Kidney (tissue), 14 donors: ENCODE results near the gene LLGL2. TPM values are rescaled to one million over a fixed set of nuclear protein-coding genes. Genes with fewer than 3 reads are reported as not detected.

Experiments
- DNase-seq, 5 donors: peaks; one replicate each; pipeline ENCODE4 v3.0.0-alpha.2; 2013 to 2020
- FAIRE-seq: peaks from 2 replicates; lab custom pipeline; 2012; peaks lifted over from hg19 to GRCh38; lab: Jason Lieb, UNC
- H3K27ac ChIP-seq, 2 donors: one replicate each; pipeline ENCODE4 v1.7.0; 2013; ENCODE audit warnings: low read depth in 2 of 2, low read length in 2 of 2, inconsistent platforms in 1 of 2
- H3K27me3 ChIP-seq: one replicate; pipeline ENCODE4 v1.7.1; 2013; ENCODE audit warnings: low read length, inconsistent platforms; ENCODE audit not compliant: control insufficient read depth, insufficient read depth
- H3K36me3 ChIP-seq, 3 donors: one replicate each; pipeline versions ENCODE4 v1.7.0 to v1.7.1; 2013; ENCODE audit warnings: low read length in 3 of 3, control low read depth in 1 of 3, inconsistent platforms in 1 of 3; ENCODE audit not compliant: insufficient read depth in 3 of 3, control insufficient read depth in 2 of 3
- H3K4me1 ChIP-seq, 3 donors: one replicate each; pipeline versions ENCODE4 v1.7.0 to v1.7.1; 2013; ENCODE audit warnings: low read length in 3 of 3, inconsistent platforms in 1 of 3, low read depth in 1 of 3; ENCODE audit not compliant: control insufficient read depth in 2 of 3, insufficient read depth in 2 of 3
- H3K4me3 ChIP-seq, 3 donors: one replicate each; pipeline versions ENCODE4 v1.7.0 to v1.8.1; 2013; ENCODE audit warnings: low read length in 3 of 3, control low read depth in 1 of 3, inconsistent platforms in 1 of 3
- H3K9ac ChIP-seq, 3 donors: one replicate each; pipeline versions ENCODE4 v1.7.0 to v1.7.1; 2013; ENCODE audit warnings: low read length in 3 of 3, control low read depth in 1 of 3, inconsistent platforms in 1 of 3
- H3K9me3 ChIP-seq, 3 donors: one replicate each; pipeline versions ENCODE4 v1.7.0 to v1.7.1; 2013; ENCODE audit warnings: low read length in 3 of 3, control low read depth in 1 of 3, inconsistent platforms in 1 of 3; ENCODE audit not compliant: control insufficient read depth in 2 of 3, insufficient read depth in 1 of 3
- intact Hi-C: fragments of 100-400 bp; cut with DNase I; formaldehyde crosslinking; loops from one replicate; pipeline ENCODE4 v1.11.1; 2022
- microRNA-seq: library from miRNA; unstranded; fragments of <30 nt; microRNA quantifications from one replicate; pipeline ENCODE4 v1.2.0, GENCODE V29; 2020
- polyA plus RNA-seq: library from polyadenylated mRNA; stranded (reverse); fragments of 350-450 nt; fragmentation: Illumina TruSeq; extraction: RNeasy Lipid Tissue Mini Kit (QIAGEN cat#74804); gene quantifications from one replicate; pipeline ENCODE4 v1.2.3, GENCODE V29; 2014; ENCODE audit warnings: low read depth, low replicate concordance; ENCODE audit not compliant: insufficient read depth
- total RNA-seq: library from RNA; stranded (reverse); fragmentation: NEBNext Ultra II Directional; extraction: Animal tissue kit (Norgen Biotek cat#: 25700); gene quantifications from one replicate; pipeline ENCODE4 v1.2.1, GENCODE V29; 2021
- TF ChIP-seq, protein P1 (sequence below): IDR thresholded peaks from 3 replicates; pipeline ENCODE4 v1.5.1; 2012; ENCODE audit warnings: mild to moderate bottlenecking, moderate library complexity, borderline replicate concordance; ENCODE audit not compliant: insufficient read depth; ENCODE audit errors: extremely low read depth
- donor health status: control.
- donor health status: control.
- donor health status: control.
- donor health status: control.
- donor health status: control.
- donor health status: DM: yes; HTN: yes; CAD: no.
- donor health status: Normal renal cell carcinoma (clear cell type).

LLGL2 gene
- total and polyA plus RNA-seq, 2 donors from 2014 or later, result 181 to 262 TPM

DNA sequence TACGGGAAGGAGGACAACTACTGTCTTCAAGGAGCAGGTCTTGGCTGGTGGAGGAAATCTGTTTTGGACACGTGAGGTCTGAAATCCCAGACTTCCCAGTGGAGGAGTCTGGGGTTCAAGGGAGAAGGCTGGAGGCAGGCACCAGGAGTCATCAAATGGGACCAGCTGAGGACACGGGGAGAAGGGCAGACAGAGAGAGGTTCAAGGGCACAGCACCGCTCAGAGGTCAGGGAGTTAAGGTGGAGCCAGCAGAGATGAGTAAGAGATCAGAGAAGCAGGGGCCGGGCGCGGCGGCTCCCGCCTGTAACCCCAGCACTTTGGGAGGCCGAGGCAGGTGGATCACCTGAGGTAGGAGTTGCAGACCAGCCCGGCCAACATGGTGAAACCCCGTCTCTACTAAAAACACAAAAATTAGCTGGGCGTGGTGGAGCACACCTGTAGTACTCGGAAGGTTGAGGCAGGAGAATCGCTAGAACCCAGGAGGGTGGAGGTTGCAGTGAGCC, 97.3 kb downstream of the LLGL2 start:
- no peak overlapping the region for H3K9ac ChIP-seq
- H3K36me3 ChIP-seq, result peaks cover 0 to 40% (median 15%) of the 10 kb centered on the region in 3 donors
- no peaks in the 10 kb centered on the region for H3K9me3 ChIP-seq
- TF ChIP-seq, protein P1, sequence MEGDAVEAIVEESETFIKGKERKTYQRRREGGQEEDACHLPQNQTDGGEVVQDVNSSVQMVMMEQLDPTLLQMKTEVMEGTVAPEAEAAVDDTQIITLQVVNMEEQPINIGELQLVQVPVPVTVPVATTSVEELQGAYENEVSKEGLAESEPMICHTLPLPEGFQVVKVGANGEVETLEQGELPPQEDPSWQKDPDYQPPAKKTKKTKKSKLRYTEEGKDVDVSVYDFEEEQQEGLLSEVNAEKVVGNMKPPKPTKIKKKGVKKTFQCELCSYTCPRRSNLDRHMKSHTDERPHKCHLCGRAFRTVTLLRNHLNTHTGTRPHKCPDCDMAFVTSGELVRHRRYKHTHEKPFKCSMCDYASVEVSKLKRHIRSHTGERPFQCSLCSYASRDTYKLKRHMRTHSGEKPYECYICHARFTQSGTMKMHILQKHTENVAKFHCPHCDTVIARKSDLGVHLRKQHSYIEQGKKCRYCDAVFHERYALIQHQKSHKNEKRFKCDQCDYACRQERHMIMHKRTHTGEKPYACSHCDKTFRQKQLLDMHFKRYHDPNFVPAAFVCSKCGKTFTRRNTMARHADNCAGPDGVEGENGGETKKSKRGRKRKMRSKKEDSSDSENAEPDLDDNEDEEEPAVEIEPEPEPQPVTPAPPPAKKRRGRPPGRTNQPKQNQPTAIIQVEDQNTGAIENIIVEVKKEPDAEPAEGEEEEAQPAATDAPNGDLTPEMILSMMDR, result no peak
- FAIRE-seq (no peak), DNase-seq (no peak)
- no peaks in the 10 kb centered on the region for H3K4me1 ChIP-seq
- intact Hi-C loops, result no loop called here
- H3K27me3 ChIP-seq, result no peaks in the 10 kb centered on the region
- no peak overlapping the region for H3K4me3 ChIP-seq
- H3K27ac ChIP-seq, result no peak overlapping the region

DNA sequence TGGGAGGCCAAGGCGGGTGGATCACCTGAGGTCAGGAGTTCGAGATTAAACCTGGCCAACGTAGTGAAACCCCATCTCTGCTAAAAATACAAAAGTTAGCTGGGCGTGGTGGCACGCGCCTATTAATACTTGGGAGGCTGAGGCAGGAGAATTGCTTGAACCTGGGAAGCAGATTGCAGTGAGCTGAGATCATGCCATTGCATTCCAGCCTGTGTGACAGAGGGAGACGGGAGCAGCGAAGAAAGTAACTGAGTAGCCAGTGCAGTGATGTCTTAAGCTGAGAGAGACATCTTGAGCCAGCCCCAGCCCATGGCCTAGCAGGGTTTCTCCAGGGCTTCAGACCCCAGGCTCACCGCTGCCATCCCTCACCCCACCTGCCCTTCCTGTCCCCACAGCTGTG, 97.9 kb downstream of the LLGL2 start:
- no peak overlapping the region for H3K9ac ChIP-seq
- no peak for DNase-seq
- no peak for FAIRE-seq
- H3K36me3 ChIP-seq, result peaks cover 0 to 34% (median 12%) of the 10 kb centered on the region in 3 donors
- H3K27me3 ChIP-seq, result no peaks in the 10 kb centered on the region
- no peak overlapping the region for H3K27ac ChIP-seq
- H3K4me3 ChIP-seq, result no peak overlapping the region
- no peaks in the 10 kb centered on the region for H3K9me3 ChIP-seq
- H3K4me1 ChIP-seq, result no peaks in the 10 kb centered on the region
- intact Hi-C loops, result no loop called here
- TF ChIP-seq, protein P1, result no peak

GRCh38 chr17:75624021-75624420, 98.5 kb downstream of the LLGL2 start:
- TF ChIP-seq, protein P1, result no peak
- H3K9ac ChIP-seq, result no peak overlapping the region
- intact Hi-C loops, result no loop called here
- FAIRE-seq, result no peak
- H3K27ac ChIP-seq, result no peak overlapping the region
- H3K27me3 ChIP-seq, result no peaks in the 10 kb centered on the region
- no peaks in the 10 kb centered on the region for H3K9me3 ChIP-seq
- no peaks in the 10 kb centered on the region for H3K4me1 ChIP-seq
- no peak for DNase-seq
- H3K36me3 ChIP-seq, result peaks cover 0 to 34% (median 10%) of the 10 kb centered on the region in 3 donors
- no peak overlapping the region for H3K4me3 ChIP-seq

Small RNA genes within 50 kb of the gene (microRNA-seq; reads per million reads assigned to microRNA genes)
- not detected for gene MIR6785

Other genes with a start within 250 kb of the LLGL2 start
- 11.2 TPM for gene SLC25A19, start 236.3 kb upstream of the LLGL2 start, total RNA-seq
- gene SLC25A19, start 236.3 kb upstream of the LLGL2 start, polyA plus RNA-seq, result 15.3 TPM
- gene GRB2, start 120.0 kb upstream of the LLGL2 start, total RNA-seq, result 119 TPM
- gene GRB2, start 120.0 kb upstream of the LLGL2 start, polyA plus RNA-seq, result 65.3 TPM
- gene TMEM94, start 69.1 kb upstream of the LLGL2 start, total RNA-seq, result 82.6 TPM
- 49.6 TPM for gene TMEM94, start 69.1 kb upstream of the LLGL2 start, polyA plus RNA-seq
- gene CASKIN2, start 10.2 kb upstream of the LLGL2 start, total RNA-seq, result 98.6 TPM
- 25.0 TPM for gene CASKIN2, start 10.2 kb upstream of the LLGL2 start, polyA plus RNA-seq
- 25.8 TPM for gene TSEN54, start 9.2 kb upstream of the LLGL2 start, total RNA-seq
- gene TSEN54, start 9.2 kb upstream of the LLGL2 start, polyA plus RNA-seq, result 33.8 TPM
- 286 TPM for gene MYO15B, start 62.1 kb downstream of the LLGL2 start, total RNA-seq
- gene MYO15B, start 62.1 kb downstream of the LLGL2 start, polyA plus RNA-seq, result 139 TPM
- 8.0 TPM for gene SMIM5, start 107.7 kb downstream of the LLGL2 start, total RNA-seq
- gene SMIM5, start 107.7 kb downstream of the LLGL2 start, polyA plus RNA-seq, result 63.0 TPM
- gene RECQL5, start 141.5 kb downstream of the LLGL2 start, total RNA-seq, result 51.6 TPM
- 40.0 TPM for gene RECQL5, start 141.5 kb downstream of the LLGL2 start, polyA plus RNA-seq
- gene SAP30BP, start 141.6 kb downstream of the LLGL2 start, total RNA-seq, result 95.1 TPM
- 62.9 TPM for gene SAP30BP, start 141.6 kb downstream of the LLGL2 start, polyA plus RNA-seq
- 149 TPM for gene ITGB4, start 195.8 kb downstream of the LLGL2 start, total RNA-seq
- 15.7 TPM for gene ITGB4, start 195.8 kb downstream of the LLGL2 start, polyA plus RNA-seq
- 34.5 TPM for gene GALK1, start 239.5 kb downstream of the LLGL2 start, total RNA-seq
- gene GALK1, start 239.5 kb downstream of the LLGL2 start, polyA plus RNA-seq, result 105 TPM